ENCODE measurements around the gene P2RY2. TPM values are rescaled to one million over a fixed set of nuclear protein-coding genes. Genes with fewer than 3 reads are reported as not detected.
A peak's percentile ranks its signal among the peaks of the same experiment; 100 is the strongest.
"Not testable (repeated sequence)": the region's sequence is repeated elsewhere in the genome, so short reads cannot be mapped to it uniquely, and the experiment has no call there.

P2RY2 gene
- total RNA-seq, 1 experiment from 2014 or later: 0.05 TPM

DNA sequence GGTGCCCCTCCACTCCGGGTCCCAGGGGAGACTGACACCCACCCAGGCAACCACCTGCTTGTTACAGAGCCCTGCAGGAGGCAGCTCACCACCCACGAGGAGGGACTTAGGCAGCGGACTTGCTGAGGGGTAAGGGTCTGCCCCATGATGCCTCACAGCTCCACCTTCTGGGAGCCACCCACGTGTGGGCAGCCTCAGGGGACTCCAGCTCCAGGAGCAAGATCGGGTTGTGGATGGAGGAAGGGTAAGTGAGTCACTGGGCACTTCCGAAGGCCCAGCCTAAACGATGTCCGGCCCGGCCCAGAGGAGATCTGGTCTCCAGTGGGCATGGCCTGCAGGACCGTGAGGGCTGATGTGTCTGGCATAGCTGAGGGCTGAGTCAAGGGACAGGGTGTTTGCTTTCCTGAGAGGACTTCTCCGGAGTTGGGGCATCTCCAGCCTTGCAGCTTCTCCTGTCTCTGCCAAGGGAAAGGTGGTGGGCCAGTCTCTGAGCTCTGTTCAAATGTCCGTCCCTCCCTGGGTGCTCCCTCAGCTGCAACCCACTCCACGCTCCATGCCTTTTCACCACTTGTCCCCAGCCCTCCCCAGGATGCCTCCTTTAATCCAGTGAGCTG lies 32.3 kb upstream of the P2RY2 start:
- in situ Hi-C loops (cut with HindIII; ENCODE audit: low pct_unique_long_range_greater_than_20kb, low sequenced_read_pairs): no loop called here
- DNase-seq (ENCODE audit: low read depth, low spot score): no peak

DNA sequence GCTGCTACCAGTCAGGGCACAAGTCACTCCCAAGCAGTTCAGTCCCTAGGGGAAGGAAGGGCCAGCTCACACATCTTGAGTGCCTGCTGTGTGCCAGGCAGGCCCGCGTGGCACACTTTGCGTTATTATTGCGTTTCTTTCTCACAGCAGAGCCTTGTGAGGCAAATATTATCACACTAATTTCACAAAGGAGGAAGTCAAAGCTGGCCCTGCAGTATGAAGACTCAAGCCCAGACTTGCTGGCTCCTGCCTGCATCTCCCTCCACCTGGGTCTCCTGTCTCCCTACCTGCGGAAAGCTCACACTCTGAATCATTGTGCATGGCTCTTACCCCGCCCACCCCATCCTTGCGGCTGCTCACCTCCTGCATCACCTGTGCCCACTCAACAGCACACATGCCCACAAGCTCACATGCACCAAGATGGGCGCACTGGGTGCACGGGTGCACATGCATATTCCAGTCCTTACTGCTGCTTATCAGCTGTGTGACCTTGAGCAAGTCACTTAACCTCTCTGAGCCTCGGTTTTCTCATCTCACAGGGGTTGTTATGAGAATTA lies 31.7 kb upstream of the P2RY2 start:
- DNase-seq (ENCODE audit: low read depth, low spot score): no peak
- in situ Hi-C loops (cut with HindIII; ENCODE audit: low pct_unique_long_range_greater_than_20kb, low sequenced_read_pairs): no loop called here

DNA sequence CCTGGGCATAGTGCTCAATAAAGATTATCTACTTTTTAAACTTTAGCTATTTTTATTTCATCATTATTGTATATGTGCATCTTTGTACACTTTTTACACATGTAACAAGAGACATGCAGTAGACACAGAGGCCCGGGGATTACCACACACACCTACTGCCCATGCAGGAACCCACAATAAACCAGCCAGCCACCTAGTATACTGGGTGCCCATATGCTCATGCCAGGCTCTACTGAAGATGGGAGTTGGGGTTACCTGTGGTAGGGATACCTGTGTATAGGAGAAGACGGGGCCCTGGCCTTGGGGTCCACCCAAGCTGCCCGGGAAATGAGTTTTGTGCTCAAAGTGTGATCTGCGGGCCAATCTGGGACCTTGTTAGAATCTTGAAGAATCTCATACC lies 31.2 kb upstream of the P2RY2 start:
- in situ Hi-C loops (cut with HindIII; ENCODE audit: low pct_unique_long_range_greater_than_20kb, low sequenced_read_pairs): no loop called here

DNA sequence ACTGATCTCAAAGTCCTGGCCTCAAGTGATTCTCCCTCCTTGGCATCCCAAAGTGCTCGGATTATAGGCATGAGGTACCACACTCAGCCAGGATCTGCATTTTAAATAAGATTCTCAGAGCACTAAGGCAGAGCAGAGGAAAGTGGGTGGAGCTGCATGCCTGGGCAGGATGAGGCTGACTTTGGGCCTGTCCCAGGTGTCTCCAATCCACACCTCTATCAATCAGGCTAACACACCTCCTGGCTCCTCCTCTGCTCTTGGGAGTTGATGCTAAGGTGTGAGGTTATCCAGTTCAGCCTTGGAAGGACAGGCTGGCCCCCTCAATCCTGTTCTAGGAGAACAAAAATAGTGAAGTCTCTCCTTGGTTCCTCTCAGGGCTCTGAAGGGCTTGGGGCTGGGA lies 30.2 kb upstream of the P2RY2 start:
- in situ Hi-C loops (cut with HindIII; ENCODE audit: low pct_unique_long_range_greater_than_20kb, low sequenced_read_pairs): no loop called here
- no peak for DNase-seq (ENCODE audit: low read depth, low spot score)

More for the DNA sequence above, 31.2 kb upstream of the P2RY2 start:
- DNase-seq (ENCODE audit: low read depth, low spot score): no peak

DNA sequence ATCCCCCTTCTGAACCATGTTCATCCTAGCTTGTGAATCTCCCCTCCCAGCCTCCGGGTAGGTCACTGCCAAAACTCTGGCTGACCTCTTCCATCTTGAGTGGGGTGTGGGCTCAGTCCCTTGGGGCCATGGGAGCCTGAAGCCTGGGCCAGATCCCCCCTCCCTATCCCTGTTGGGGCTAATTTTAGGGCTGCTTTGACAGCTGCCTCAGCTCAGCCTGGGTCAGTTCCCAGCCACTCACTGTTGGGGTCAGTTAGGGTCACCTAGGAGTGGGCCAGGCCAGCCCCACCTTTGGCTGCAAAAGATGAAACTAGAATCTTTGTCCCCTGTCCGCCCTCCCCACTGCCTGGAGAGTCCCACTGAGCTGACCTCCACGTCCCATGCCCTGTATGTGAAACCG lies 29.8 kb upstream of the P2RY2 start:
- DNase-seq (ENCODE audit: low read depth, low spot score): no peak
- in situ Hi-C loops (cut with HindIII; ENCODE audit: low pct_unique_long_range_greater_than_20kb, low sequenced_read_pairs): no loop called here

DNA sequence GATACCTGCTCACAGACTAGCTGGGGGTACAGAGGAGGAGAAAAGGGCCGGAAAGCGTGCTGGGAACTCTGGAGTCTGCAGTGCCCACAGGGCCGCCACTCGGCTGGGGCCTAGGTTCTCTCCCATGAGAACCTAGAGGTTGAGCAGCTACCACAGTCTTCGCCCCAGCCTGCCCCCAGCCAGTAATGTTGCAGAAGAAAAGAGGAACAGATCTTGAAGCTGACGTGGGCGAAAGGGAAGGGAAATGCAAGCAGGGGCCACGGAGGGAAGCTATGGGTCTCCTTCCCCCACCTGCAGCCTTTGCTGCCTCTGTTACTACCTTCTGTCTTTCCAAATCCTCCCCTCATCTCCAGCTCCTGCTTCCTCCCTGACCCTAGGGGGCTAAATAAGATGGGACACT lies 28.8 kb upstream of the P2RY2 start:
- DNase-seq (ENCODE audit: low read depth, low spot score): no peak
- in situ Hi-C loops (cut with HindIII; ENCODE audit: low pct_unique_long_range_greater_than_20kb, low sequenced_read_pairs): no loop called here

DNA sequence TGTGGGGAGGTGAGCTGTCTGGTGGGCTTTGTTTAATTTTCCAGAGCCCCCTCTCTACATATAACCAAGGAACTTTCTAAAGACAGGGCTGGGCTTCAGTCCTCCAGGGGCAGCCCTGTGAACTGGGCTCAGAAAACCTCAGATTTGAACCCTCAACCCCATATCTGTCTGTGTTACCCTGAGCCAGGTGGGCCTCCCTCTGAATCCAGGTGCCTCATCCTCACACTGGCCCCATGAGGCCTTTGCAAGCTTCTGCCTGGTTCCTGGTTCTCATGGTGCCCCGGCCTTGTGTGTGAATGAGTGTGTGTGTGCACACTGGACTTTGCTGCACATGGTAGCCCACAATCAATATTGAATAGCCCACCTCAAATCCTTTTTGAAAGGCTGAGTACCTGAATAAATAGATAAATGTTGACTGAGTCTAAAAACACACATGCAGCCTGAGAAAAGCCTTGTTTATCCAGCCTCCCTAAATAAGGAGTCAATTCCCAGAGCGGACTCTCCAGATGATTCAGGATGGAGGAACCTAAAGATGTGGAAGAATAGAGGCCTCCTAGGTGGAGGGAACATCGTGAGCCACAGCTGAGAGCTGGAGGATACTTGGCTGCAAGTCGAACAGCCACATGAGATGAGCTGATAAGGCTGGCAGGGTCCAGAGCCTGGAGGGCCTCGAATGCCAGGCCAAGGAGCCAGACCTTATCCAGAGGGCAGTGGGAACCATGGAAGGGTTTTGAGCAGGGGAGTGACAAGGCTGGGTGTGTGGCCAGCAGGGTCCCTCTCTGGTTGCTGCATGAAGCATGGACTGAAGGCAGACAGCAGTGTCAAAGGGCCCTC lies 28.1 kb upstream of the P2RY2 start:
- DNase-seq (ENCODE audit: low read depth, low spot score): no peak
- in situ Hi-C loops (cut with HindIII; ENCODE audit: low pct_unique_long_range_greater_than_20kb, low sequenced_read_pairs): no loop called here

DNA sequence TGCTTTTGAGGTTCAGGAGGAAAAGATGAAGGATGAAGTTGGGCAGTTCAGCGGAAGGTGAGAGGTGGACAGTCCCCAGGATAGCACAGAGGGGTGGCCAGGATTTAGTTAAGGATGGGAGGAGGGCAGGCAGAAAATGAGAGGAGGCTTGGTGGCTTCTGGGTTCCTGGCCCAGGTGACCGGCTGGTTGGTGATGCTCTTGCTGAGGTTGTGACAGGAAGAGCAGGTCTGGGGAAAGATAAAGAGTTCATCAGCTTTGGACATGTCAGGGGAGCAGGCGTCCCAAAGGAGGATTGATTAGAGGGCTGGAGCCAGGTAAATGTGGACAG lies 27.6 kb upstream of the P2RY2 start:
- no peak for DNase-seq (ENCODE audit: low read depth, low spot score)
- in situ Hi-C loops (cut with HindIII; ENCODE audit: low pct_unique_long_range_greater_than_20kb, low sequenced_read_pairs): no loop called here

DNA sequence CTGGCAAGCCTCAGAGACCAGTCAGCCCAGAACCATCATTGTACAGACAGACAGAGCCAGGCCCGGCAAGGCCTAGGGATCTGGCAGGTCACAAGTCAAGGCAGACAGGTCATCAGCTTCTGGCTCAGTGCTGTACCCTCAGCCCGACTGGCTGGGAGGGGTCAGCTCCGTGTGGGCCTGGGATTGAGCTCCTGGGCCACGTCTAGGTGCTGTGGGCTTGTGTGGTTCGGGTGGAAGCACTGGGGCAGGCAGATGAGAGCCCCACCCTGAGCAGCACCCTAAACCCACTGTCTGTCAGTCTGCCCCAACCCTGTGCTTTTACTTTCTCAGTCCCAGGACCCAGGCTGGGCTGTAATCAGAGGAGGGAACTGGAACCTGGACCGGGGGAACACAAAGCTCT lies 26.9 kb upstream of the P2RY2 start:
- in situ Hi-C loops (cut with HindIII; ENCODE audit: low pct_unique_long_range_greater_than_20kb, low sequenced_read_pairs): no loop called here
- DNase-seq (ENCODE audit: low read depth, low spot score): no peak

DNA sequence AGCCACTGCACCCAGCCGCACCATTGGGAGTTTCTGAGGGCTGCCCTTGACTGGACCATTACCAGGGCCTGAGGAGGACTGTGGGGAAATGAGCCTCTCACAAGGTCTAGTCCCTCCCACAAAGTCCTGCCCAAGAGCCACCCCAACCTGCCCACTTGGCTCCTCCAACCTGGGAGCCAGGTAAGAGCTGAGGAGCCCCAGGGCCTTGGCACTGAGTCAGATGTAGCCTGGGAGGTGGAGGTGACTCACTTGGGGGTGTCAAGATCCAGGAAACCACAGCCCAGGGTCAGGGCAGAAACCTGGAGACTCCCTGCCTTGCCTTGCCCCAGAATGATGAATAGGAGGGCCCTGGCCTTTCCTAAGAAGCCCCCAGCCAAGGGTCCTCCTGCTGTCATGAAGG lies 25.8 kb upstream of the P2RY2 start:
- DNase-seq (ENCODE audit: low read depth, low spot score): no peak
- in situ Hi-C loops (cut with HindIII; ENCODE audit: low pct_unique_long_range_greater_than_20kb, low sequenced_read_pairs): no loop called here

DNA sequence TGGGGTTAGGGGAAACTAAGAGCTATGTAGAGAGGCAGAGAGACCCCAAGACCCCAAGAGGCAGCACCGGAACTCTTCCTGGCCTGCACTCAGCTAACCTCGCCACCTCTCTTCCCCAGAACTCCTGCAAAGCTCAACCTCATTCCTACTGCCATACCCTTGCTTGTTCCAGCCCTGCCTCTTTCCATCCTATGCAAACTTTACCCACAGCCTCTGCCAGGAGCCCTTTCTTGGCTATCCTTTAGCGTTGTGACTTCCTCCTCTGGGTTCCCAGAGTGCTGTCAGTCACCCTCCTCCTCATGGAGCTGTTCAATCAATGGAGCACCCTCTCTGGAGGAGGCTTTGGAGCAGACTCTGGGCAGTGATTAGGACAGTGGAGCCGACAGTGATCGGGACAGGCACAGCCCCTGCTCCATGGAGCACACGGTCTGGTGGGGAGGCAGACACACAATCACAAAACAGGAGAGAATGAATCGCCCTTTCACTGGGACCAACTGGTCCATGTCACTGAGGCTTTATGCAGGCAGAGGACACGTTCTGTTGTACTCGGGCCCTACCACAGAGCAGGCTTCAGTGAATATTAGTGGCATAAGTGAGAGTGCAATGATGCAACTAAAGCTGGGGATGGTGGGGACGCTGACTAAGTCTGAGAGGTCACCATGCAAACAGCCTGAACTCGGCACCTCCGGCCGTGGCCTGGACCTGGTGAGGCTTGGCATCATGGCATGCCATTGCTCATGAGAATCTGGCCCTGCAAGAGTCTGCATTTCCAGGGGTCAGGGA lies 24.6 kb upstream of the P2RY2 start:
- DNase-seq (ENCODE audit: low read depth, low spot score): no peak
- in situ Hi-C loops (cut with HindIII; ENCODE audit: low pct_unique_long_range_greater_than_20kb, low sequenced_read_pairs): no loop called here

DNA sequence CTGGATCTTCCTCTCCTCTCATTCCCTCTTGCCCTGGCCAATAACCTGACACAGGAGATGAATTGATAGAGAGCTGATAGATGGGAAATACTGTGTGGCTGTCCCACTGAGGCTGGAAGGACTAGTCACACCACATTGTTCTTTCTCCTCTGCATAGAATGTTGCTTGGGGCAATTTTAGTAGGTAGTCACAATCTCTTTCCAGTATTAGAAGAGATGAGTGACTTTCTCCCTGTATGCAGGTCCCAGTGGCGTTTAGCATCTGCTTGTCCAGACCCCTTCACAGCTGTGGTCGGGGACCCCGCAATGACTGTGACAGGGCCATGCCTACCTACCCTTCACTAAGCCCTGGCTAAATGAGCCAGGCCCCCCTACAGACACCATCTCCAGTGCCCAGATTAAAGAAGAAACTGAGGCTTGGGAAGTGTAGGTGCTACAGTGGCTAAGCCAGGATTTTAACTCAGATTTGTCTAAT lies 24.0 kb upstream of the P2RY2 start:
- in situ Hi-C loops (cut with HindIII; ENCODE audit: low pct_unique_long_range_greater_than_20kb, low sequenced_read_pairs): no loop called here
- DNase-seq (ENCODE audit: low read depth, low spot score): no peak

DNA sequence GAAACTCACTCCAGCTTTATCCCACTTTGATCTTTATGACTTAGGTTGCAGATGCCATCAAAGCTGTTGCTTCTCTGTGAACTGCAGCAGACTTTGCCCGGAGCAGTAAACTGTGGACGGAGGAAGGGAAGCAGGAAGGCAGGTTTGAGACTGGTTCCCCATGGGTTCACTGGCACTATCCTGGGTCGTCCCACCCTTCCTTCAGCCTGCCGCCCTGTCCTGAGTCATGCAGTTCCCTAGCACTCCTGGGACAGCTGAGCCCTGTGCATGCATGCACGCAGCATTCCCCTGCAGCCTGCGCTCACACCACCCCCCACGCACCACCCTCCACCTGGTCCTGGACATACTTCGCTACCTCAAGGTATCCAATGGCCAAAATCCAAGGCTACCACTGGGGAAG lies 23.5 kb upstream of the P2RY2 start:
- in situ Hi-C loops (cut with HindIII; ENCODE audit: low pct_unique_long_range_greater_than_20kb, low sequenced_read_pairs): no loop called here
- DNase-seq (ENCODE audit: low read depth, low spot score): no peak

DNA sequence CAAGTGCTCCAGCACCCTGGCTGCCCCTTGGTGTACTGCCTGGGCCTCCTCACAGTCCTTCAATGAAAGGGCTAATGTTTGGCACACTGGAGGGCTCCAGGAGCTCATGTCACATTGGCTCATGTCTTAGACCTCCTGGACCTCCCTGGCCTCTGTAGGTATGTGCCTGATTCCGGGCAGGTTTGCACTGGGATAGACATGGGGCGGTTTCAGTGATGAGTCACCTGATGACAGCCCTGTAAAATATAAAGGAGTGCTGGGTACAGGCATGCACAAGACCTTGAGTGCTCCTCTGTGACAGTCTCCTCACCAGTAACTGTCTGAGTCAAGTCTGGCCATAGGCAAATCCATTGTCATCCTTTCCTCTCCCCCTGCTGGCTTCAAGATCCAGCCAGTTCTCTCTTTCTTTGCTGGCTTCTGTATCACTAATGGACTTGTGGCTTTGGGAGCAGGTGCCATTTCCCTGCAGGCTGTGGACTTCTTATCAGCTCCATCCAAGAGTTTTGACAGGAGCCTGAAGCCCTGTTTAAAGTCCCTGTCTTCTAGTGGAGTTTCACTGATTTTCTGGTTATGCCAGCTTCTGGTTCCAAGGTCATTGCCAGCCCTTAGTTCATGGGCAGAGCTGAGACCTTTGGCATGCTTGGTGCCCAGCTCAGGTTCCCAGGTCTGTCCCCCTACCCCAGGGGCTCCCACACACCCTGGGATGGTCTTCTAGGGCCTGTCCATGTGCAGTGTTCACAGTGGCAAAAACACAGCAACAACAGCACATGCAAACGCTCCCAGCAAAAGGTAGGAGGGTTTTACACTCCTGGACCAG lies 22.7 kb upstream of the P2RY2 start:
- DNase-seq (ENCODE audit: low read depth, low spot score): no peak
- in situ Hi-C loops (cut with HindIII; ENCODE audit: low pct_unique_long_range_greater_than_20kb, low sequenced_read_pairs): no loop called here

DNA sequence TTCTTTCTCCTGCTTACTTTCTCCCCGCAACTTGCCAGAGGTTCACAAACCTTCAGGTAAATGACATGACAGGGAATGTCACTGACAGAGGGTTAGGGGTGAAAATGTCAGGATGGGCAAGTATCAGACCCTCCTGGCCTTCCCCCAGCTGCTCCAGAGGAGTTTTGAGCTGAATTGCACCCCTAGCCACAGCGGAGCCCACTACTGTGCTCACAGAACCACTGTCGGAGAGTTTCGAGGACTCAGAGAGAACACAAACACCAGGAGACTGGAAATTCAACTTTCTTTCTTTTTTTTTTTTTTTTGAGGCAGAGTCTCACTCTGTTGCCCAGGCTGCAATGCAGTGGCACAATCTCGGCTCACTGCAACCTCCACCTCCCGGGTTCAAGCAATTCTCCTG lies 21.5 kb upstream of the P2RY2 start:
- no peak for DNase-seq (ENCODE audit: low read depth, low spot score)
- in situ Hi-C loops (cut with HindIII; ENCODE audit: low pct_unique_long_range_greater_than_20kb, low sequenced_read_pairs): no loop called here

DNA sequence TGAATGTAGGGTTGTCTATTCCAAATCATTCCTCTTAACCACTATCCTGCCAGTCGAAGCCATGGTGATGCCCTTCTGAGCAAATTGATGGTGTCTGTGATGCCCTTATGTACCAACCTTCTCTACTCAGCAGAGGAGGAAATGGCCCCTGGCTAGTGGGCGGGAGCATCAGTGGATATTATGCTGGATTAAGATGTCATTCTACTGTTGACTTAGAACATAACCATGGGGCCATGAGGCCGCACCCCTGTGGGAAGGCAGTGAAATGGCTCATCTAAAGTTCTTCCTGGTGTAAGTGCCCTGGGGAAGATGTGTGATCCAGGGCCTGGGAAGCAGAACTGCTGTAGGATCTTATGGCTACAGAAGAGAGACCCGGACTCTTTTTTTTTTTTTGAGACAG lies 20.7 kb upstream of the P2RY2 start:
- DNase-seq (ENCODE audit: low read depth, low spot score): no peak
- in situ Hi-C loops (cut with HindIII; ENCODE audit: low pct_unique_long_range_greater_than_20kb, low sequenced_read_pairs): no loop called here

DNA sequence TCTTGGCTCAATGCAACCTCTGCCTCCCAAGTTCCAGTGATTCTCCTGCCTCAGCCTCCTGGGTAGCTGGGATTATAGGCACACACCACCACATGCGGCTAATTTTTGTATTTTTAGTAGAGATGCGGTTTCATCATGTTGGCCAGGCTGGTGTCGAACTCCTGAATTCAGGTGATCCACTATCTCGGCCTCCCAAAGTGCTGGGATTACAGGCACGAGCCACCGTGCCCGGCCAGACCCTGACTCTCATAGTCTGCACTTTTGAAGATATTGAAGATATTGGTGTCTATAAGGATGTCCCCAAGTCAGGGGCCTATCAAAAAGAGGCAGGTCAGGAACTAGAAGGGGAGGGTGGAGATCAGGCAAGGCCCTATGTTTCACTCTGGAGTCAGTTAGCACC lies 20.3 kb upstream of the P2RY2 start:
- in situ Hi-C loops (cut with HindIII; ENCODE audit: low pct_unique_long_range_greater_than_20kb, low sequenced_read_pairs); DNase-seq (ENCODE audit: low read depth, low spot score): not testable (repeated sequence)

DNA sequence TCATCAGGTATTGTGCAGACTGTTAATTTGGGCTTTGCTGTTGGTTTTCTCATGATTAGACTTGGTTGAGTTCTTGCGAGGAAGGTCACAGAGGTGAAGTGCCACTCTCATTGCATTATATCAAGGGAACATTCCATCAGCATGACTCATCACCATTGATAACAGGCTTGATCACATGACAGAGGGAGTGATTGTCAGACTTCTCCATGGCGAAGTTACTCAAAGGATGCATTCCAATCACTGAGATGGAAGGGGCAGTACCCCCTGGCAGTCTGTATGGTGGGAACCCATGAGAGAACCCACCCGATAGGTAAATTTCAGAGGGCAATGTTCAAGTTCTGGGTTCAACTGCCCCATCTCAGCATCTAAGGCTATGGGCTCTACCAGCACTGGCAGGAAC lies 19.4 kb upstream of the P2RY2 start:
- in situ Hi-C loops (cut with HindIII; ENCODE audit: low pct_unique_long_range_greater_than_20kb, low sequenced_read_pairs): no loop called here
- peak; percentile 41 for DNase-seq (ENCODE audit: low read depth, low spot score)

Measured in SK-MEL-5 (cell line).